Stimulated activated CD4-positive, alpha-beta T cell treated with anti-CD3 and anti-CD28 coated beads, Interleukin-4, amount 100 ng/mL, for 1 hour (primary cell): ENCODE measurements around the gene ERC1.
"Not testable (repeated sequence)": the region's sequence is repeated elsewhere in the genome, so short reads cannot be mapped to it uniquely, and the experiment has no call there.

Experiments
- DNase-seq: peaks from one replicate; pipeline ENCODE4 v3.0.0-alpha.2; 2020

The ERC1 gene

DNA sequence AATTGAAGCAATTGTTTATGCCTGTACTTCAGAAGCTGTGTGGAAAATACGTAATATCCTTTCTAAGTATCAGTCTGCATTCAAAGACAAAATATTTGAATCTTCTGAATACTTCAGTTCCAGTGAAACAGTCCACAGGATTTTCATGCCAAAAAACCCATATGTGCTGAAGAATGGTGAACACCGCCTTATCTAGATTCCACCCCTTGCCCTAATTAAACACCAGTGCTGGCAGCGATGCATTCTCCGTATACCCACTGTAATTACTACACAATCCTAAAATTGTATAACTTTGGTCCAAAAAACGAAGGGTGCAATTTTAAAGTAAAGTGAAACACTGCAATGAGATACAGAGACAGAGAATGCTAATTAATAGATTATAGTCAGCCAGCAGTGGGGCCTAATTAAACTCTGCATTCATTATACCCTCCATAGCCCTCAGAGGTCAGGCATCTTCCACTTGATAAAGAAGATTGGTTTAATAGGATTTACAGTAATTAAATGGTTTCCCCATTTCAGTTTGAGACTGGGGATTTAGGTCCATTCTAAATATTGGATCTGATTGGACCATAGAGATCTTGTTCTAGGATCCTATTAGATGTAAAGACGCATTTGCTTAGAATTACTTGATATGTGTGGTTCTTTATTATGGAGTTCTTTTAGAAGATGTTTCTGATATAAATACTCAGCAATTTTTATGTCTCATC, 43.9 kb downstream of the ERC1 start:
- no peak for DNase-seq

DNA sequence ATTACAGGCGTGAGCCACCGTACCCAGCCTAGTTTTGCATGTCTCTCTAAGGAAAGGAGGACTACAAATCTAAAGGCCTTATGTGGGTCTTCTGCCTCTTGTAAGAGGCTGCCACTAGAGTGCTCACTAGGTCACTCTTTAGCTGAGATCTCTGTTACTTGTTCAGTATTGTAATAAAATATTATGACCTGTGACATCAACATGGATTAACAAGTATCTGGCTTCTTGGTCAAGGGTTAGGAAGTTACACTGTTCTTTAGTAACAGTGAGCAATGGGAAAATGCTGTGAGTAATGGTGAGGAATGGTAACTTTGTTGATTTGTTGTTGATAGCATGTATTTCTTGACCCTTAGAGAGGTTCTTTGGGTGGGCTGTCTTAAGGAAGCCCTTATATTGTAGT, 50.5 kb downstream of the ERC1 start:
- no peak for DNase-seq

DNA sequence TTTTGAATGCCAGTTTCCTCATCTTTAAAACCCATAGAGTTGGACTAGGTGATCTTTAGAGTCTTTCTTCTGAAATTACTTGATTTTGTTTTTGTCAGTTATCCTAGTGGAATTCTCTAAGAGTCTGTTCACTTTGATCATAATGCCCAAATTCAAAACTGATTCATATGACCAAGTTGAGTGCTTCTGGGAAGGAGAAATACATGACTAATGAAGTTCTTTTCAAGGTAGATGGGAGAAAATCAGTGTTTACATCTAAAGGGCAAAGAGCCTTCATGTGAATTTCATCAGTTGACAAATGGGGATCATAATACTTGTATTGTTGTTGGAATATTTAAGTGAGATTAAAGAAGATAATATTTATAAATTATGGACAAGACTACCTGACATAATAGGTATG, 53.2 kb downstream of the ERC1 start:
- DNase-seq: no peak

DNA sequence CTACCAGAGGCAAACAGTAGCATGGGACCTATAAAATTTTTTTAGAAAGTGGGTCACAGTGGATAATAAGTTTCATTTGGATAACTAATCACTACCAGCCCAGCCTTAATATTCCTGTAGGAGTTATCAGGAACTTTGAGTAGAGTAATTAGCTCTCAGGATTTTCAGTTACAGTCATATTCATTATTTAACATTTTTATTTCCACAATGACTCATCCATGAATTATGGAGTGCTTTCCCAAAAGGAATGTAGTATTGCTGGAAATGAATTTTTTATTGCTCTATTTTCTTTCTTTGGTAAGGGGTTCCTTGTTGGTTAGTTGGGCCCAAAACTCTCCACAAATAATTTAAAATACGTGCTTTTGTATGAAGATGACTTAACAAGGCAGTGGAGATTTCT, 53.7 kb downstream of the ERC1 start:
- DNase-seq: no peak

DNA sequence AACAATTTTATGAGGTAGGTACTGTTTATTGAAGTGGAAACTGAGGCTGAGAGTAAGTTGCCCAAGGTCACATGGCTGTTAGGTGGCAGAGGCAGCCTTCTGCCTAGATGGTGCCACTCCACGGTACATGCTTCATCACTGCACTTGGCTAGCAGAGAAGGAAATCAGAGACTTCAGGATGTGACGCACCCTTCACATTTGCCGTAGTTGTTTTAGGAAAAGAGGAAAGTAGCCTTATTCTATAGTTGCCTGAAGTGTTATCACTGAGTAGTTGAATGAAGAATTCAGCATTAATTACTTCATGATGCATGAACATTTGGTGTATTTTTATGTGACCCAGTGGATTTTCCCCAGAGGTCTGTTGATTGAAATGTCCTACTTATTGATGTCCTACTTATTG, 55.7 kb downstream of the ERC1 start:
- DNase-seq: no peak

DNA sequence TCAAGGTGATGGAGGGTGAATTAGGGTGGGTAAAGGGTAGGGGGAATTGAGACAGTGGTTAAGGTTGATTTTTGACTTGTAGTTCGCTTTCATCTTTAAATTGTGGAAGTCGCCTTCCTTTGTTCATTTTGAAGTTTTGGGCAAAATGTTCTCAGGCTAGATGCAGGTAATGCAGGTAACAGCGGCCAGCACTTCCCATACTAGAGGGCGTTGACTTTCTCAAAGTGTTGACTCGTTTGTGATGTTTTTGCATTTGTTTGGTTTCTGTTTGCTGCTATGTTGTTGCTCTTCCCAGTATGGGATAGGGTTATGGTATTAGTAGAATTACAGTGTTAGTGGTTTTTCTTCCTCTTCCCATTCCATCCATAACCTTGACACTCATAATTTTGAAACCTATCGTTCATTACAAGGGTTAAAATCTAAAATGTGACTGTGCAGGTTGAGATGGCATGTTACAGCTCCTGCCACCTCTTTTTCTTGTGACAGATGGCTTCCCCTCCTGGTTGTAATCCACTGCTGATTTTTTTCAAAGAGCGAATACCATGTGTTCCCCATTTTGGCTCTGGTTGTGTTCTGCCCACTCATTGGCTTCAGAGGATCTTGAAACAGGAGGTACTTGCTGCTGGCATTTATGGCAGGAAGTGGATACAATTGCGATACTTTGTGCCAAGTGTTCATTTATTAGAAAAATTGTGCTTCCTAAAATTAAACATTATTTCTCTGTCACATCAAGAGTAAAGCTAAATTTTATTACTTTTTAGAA, 57.1 kb downstream of the ERC1 start:
- no peak for DNase-seq

DNA sequence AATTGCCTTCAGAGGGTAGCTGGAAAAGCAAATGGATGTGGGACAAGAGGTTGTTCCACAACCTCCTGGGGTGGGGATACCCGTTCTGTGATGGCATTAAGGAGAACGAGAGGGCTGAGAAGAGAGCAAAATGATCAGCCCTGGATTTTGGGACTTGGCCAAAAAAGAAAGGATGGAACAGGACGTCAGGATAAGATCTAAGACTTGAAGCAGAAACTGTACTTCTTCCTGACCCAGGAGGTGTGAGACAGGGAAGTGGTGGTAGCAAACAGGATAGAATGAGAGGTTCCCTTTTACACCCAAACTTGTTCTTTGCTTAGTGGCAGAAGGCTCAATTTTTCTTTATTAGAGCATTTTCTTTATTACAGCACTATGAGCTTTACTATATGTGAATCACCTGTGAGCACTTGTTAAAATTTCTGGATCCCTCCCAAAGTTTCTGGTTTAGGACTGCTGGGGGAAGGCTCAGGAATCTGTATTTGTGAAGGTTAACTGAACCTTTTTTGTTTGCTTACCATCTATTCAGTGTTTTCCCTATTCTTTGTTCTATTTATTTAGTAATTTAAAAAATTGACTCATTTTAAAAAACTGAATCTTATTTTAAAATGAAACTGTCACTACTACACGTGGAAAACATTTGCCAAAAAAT, 59.2 kb downstream of the ERC1 start:
- no peak for DNase-seq

DNA sequence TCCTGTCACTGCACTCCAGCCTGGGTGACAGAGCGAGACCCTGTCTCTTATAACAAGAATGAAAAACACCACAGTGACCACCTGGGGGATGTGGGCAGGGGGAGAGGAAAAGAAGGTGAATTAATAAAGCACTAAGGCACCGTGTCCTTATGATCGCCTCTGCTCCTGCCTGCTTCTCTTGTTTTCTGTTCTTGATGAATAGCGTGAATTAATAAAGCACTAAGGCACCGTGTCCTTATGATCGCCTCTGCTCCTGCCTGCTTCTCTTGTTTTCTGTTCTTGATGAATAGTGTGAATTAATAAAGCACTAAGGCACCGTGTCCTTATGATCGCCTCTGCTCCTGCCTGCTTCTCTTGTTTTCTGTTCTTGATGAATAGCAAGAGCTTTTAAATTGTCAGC, 60.6 kb downstream of the ERC1 start:
- DNase-seq: not testable (repeated sequence)

DNA sequence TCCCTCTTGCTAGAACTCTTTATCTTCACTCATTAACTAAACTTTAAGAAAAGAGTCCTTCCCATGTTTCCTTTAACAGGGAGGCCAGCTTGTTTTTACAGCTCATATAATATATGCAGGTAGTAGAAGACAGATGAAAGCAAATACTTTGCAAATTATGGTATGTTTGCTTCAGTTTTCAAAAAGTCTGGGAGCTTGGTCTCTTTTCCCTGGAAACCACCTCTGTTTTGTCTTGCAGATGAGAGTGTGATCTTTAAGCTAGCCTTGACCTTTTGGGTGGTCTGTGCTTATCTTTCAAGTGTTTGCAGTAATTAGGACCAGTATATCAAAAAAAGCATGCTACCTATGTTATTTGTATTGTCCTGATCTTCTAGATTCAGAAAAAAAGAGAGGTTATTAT, 62.7 kb downstream of the ERC1 start:
- DNase-seq: no peak

DNA sequence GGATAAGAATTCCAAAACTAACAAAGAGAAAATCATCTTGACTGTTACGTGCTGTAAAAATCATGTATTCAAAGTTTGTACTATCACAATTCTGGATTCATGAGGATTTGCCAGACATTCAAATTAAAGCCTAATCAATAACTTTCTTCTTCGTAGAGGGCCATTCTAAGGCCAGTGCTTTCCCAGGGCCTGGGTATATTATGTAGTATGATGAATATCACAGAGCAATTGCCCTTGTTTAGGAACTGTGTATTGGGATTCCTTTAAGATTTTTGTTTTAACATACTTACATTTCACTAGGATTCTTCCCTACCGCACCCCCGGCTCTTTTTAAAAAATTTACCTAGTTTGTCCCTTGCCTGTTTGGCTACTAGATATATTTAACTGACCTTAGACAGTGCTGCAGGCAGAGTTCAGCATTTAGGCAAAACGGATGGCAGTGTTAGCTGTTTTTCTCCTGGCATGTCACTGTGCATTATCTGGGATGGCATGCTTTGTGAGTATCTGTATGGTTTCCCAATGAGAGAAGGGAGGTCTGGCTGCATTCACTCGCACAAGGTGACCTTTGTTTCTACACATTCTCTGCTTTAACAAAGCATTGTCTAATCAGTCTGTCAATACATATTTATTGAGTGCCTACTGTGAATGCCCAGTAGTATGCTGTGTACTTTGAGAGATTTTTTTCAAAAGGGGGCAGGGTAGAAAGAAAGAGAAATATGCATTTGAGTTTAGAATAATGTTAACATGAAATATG, 63.3 kb downstream of the ERC1 start:
- no peak for DNase-seq

DNA sequence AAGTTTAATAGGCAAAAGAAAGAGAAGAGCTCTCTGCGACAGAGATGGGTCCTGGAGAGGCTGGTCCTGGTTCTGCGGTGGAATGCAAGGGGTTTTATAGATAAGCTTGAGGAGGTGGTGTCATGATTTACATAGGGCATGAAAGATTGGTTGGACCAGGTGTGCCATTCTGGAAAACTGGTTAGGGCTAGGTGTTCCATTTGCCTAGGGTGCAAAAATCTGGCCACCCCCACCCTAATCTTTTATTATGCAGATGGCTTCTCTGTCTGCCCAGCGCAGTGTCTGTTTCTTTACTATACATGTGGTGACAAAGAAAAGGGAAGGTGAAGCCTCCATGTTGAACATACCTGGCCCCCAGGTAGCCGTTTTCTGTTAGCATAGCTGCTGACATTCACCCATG, 65.4 kb downstream of the ERC1 start:
- no peak for DNase-seq

DNA sequence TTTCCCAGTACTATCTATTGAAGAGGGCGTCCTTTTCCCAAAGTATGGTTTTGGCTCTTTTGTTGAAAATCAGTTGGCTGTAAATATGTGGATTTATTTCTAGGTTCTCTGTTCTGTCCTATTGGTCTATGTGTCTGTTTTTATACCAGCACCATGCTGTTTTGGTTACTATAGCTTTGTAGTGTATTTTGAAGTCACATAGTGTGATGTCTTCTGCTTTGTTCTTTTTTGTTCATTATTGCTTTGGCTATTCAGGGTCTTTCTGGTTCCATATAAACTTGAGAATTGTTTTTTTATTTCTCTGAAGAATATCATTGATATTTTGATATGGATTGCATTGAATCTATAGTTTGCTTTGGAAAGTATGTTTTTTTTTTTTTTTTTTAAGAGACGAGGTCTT, 67.4 kb downstream of the ERC1 start:
- DNase-seq: no peak

DNA sequence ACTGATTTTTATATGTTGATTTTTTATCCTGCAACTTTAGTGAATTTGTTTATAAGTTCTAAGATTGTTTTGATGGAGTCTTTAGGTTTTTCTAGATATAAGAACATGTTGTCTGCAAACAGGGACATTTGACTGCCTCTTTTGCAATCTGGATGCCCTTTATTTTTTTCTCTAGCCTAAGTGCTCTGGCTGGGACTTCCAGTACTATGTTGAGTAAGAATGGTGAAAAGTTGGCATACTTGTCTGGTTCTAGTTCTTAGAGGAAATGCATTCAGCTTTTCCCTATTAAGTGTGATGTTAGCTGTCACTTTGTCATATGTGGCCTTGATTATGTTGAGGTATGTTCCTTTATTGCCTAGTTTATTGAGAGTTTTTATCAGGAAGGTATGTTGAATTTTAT, 68.1 kb downstream of the ERC1 start:
- no peak for DNase-seq

DNA sequence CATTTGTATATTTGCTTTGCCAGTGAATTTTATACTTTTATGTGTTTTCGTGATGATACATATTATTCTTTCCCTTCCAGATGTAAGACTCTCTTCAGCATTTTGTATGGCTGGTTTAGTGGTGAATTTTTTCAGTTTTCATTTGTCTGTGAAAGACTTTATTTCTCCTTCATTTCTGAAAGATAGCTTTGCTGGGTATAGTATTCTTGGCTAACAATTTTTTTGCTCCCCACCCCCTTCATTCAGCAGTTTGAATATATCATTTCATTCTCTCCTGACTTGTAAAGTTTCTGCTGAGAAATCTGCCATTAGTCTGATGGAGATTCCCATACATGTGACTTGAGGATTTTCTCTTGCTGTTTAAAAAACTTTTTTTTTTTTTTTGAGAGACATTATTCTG, 72.8 kb downstream of the ERC1 start:
- no peak for DNase-seq

DNA sequence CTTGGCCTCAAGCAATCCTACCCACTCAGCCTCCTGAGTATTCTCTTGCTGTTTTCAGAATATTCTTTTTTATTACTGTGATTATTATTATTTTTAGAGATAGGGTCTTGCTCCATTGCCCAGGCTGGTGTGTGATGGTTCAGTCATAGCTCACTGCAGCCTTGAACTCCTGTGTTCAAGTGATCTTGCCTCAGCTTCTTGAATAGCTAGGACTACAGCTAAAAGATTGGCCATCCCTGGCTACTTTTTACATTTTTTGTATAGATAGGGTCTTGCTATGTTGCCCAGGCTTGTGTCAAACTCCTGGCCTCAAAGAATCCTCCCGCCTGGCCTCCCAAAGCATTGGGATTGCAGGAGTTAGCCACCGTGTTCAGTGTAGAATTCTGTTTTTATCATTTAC, 73.3 kb downstream of the ERC1 start:
- DNase-seq: no peak

DNA sequence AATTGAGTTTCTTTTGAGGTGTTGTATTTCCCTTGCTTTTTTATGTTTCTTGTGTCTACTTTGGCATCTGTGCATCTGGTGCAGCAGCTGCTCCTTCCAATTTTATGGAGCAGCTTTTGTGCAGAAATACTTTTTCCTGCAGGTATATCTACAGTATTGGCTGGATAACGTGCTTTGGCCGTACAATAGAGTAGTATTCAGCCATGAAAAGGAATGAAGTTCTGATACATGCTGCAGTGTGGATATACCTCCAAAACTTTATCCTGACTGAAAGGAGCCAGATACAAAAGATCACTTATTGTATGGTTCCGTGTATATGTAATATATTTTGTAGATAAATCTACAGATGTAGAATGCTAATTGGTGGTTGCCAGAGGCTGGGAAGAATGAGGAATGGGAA, 74.6 kb downstream of the ERC1 start:
- DNase-seq: no peak

DNA sequence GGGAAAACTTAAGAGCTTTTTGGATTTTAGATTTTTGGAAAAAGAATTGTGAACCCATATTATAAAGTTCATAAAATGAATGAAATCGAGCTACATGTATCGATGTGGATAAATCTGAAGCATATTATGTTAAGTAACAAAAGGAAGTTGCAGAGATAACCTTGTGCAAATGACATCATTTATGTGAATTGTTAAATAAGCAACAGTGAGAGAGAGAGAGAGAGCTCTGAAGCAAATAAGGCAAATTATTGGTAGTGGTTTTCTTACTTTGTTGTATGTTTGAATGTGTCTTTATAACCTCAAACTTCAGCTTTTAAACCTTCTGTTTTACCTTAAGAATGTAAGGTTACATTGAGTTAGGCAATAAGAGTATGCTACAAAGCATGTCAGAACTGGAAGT, 78.8 kb downstream of the ERC1 start:
- no peak for DNase-seq

DNA sequence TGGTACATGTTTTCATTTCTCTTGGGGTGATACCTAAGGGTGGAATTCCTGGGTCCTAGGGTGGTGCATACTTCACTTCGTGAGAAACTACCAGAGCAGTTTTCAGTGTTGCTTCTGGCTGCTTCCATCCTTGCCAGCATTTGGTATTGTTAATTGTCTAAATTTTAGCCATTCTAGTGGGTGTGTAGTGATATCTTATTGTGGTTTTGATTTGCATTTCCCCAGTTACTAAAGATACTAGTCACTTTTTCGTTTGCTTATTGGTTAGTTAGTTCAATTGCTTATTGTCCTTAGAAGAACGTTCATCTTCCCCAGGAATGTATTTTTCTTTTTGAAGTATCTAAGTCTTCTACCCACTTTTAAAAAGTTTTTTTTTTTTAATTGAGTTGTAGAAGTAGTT, 80.2 kb downstream of the ERC1 start:
- no peak for DNase-seq

DNA sequence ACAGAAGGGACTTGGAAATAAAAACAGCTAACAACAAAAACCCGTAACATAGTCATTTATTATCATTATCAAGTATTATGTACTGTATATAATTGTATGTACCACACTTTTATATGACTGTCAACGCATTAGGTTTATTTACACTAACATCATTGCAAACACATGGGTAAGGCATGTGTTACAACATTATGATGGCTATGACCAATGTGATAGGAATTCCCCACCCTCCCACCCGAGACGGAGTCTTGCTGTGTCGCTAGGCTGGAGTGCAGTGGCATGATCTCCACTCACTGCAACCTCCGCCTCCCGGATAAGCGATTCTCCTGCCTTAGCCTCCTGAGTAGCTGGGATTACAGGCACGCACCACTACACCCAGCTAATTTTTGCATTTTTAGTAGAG, 82.6 kb downstream of the ERC1 start:
- no peak for DNase-seq

DNA sequence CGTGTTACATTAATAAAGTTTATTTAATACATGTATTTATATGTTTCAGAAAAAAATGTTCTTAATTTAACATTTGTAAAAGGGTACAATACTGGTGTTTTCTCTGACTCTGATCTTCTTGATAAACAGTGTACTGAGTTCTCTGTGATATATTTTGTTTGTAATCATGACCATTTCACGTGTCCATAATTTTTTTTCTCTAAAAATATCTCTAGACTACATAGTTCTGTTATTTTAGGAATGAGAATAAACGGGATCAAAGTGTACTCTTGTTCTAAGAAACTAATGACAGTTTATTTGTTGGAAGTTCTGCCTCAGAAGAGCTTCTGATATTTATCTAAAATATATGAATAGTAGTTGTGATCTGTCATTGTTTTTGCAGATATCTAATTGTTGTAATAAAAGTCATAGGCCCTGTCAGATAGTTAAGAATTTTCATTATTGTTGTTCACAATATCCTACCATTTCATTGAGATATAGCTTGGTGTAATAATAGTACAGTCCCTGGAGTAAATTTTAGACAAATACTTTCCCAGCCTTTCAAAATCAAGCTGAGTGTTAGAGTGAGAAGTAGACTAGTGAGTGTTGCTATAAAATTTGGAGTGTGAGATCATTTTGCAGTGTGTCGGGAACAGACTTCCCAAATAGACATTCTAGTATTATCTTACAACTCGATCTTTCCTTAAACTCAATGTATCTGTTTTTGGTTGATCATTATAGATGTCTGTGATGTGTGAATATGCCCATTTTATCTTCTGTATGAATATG, 86.2 kb downstream of the ERC1 start:
- no peak for DNase-seq

DNA sequence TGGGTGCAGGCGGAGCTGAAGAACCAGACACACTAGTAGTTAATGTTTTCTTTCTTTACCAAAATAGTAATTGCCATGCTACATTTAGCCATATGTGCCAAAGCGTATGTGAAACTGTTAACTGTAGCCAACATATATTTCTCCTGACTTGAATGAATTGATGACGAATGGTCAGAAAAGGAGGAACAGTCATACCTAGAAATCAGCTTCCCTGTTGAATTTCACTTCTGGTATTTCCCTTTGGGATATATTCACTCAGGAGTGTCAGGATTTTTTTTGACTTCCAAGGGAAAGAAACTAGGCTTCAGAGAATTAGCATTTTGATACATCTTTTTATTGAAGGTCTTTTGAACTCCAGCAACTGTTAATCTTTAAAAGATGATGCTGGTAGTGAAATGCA, 87.0 kb downstream of the ERC1 start:
- no peak for DNase-seq

DNA sequence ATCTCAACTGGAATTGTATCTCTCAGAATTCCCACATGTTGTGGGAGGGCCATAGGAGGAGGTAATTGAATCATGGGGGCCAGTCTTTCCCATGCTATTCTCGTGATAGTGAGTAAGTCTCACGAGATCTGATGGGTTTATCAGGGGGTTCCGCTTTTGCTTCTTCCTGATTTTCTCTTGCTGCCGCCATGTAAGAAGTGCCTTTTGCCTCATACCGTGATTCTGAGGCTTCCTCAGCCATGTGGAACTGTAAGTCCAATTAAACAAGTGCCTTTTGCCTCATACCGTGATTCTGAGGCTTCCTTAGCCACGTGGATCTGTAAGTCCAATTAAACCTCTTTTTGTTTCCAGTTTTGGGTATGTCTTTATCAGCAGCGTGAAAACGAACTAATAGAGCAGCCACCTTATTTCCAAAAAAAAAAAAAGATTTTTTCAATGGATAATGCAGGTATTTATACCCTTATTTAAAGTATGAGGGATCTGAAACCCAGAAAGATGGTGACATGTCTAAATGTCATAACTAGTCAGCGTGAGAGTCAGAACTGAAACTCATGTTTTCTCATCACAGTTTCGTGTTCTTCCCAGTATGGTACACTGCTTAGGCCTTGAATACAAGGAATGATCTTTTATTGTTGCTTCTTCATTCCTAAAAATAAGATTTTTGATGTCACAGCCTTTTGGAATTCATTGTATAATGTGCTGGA, 89.6 kb downstream of the ERC1 start:
- DNase-seq: no peak
